ENCODE measurements around the gene RREB1. TPM values are rescaled to one million over a fixed set of nuclear protein-coding genes. Genes with fewer than 3 reads are reported as not detected.

Gene RREB1
- total and polyA plus RNA-seq, 2 experiments from 2014 or later = 8.5 to 25.5 TPM

Small RNA genes within 50 kb of the gene (small RNA-seq; reads per million reads assigned to genes)
- gene RF00019 (ENCODE audit: low replicate concordance) = not detected

Other genes with a start within 250 kb of the RREB1 start
- gene SSR1, start 205.2 kb downstream of the RREB1 start, total RNA-seq (2014; rRNA removed; shearing (Covaris generic)) = 70.2 and 96.8 TPM in 2 replicates
- 59.3 and 65.3 TPM in 2 replicates for gene SSR1, start 205.2 kb downstream of the RREB1 start, polyA plus RNA-seq (2016; fragmentation: Nextera tagmentation; extraction: Ambion mirVana)

Data from GM23338 (cell line).